Vagina (tissue), 2 donors: ENCODE data around the gene SLC39A1. TPM values are rescaled to one million over a fixed set of nuclear protein-coding genes. Genes with fewer than 3 reads are reported as not detected.

Experiments
- DNase-seq, 2 donors: peaks; one replicate each; pipeline ENCODE4 v3.0.0-alpha.2; 2017; ENCODE audit errors: extremely low spot score in 2 of 2
- H3K27ac ChIP-seq: fragments of 200-600 bp; sonication (generic); one replicate; pipeline ENCODE4 v1.5.1; 2019
- H3K27me3 ChIP-seq: fragments of 200-600 bp; sonication (generic); one replicate; pipeline ENCODE4 v1.5.1; 2019
- H3K36me3 ChIP-seq, 2 donors: fragments of 200-600 bp; sonication (generic); one replicate each; pipeline ENCODE4 v1.5.1; 2017 to 2019
- H3K4me1 ChIP-seq: fragments of 200-600 bp; sonication (generic); one replicate; pipeline ENCODE4 v1.5.1; 2019
- H3K4me3 ChIP-seq, 2 donors: fragments of 200-600 bp; sonication (generic); 1 replicate in 1 of 2; 2 replicates in 1 of 2; pipeline ENCODE4 v1.5.1; 2016 to 2019
- H3K9me3 ChIP-seq: fragments of 200-600 bp; sonication (generic); one replicate; pipeline ENCODE4 v1.5.1; 2019
- CTCF ChIP-seq, 3 experiments: fragments of 450-650 bp in 2 of 3; fragments of 200-600 bp in 1 of 3; sonication (generic) in 1 of 3; IDR thresholded peaks; one replicate each; pipeline ENCODE4 v1.5.1; 2017 to 2019; ENCODE audit warnings: antibody characterized with exemption in 3 of 3, mild to moderate bottlenecking in 2 of 3, moderate library complexity in 2 of 3
- POLR2A ChIP-seq, 2 donors: fragments of 450-650 bp; IDR thresholded peaks; one replicate each; pipeline ENCODE4 v1.6.1; 2017; ENCODE audit warnings: antibody characterized with exemption in 2 of 2, mild to moderate bottlenecking in 2 of 2, moderate library complexity in 2 of 2
- POLR2AphosphoS5 ChIP-seq, 2 donors: sonication (generic); formaldehyde crosslinking; IDR thresholded peaks; one replicate each; pipeline ENCODE4 v1.9.0; 2017; ENCODE audit warnings: antibody characterized with exemption in 2 of 2, mild to moderate bottlenecking in 2 of 2, low read depth in 1 of 2; ENCODE audit not compliant: insufficient read depth in 1 of 2
- intact Hi-C: fragments of 100-400 bp; cut with DNase I; formaldehyde crosslinking; loops from one replicate; pipeline ENCODE4 v1.15.1; 2023
- total RNA-seq: library from RNA; depleted of rRNA; stranded (reverse); fragments of >200 nt; gene quantifications from one replicate; pipeline ENCODE4 v1.2.3, GENCODE V29; 2016

SLC39A1 gene
- total RNA-seq, 1 donor from 2014 or later = 77.8 TPM

- Histone ChIP-seq H3K27me3 (no peaks in the 10 kb centered on the region), H3K4me3 (no peak overlapping the region), H3K27ac (no peak overlapping the region), H3K36me3 (peaks cover 0 to 65% of the 10 kb centered on the region in 2 donors), H3K4me1 (peaks cover 7% of the 10 kb centered on the region), H3K9me3 (no peaks in the 10 kb centered on the region)
- DNase-seq = no peak
- no peak for TF ChIP-seq POLR2AphosphoS5 (IDR thresholded peaks at IDR 0.05; ENCODE audit: insufficient read depth in 1 of 2, low read depth in 1 of 2)
- TF ChIP-seq CTCF (IDR thresholded peaks at IDR 0.05) = no peak
- TF ChIP-seq POLR2A (IDR thresholded peaks at IDR 0.05) = no peak
- intact Hi-C loops = no loop called here
These were observed 23.9 kb downstream of the SLC39A1 start for GRCh38 chr1:153939476-153939875.

- Histone ChIP-seq H3K36me3 (peaks cover 0 to 70% of the 10 kb centered on the region in 2 donors), H3K27me3 (no peaks in the 10 kb centered on the region), H3K27ac (no peak overlapping the region), H3K9me3 (no peaks in the 10 kb centered on the region), H3K4me3 (no peak overlapping the region), H3K4me1 (peaks cover 2% of the 10 kb centered on the region)
- intact Hi-C loops = no loop called here
- DNase-seq = no peak
- TF ChIP-seq POLR2AphosphoS5 (IDR thresholded peaks at IDR 0.05; ENCODE audit: insufficient read depth in 1 of 2, low read depth in 1 of 2) (no peak), CTCF (IDR thresholded peaks at IDR 0.05) (no peak), POLR2A (IDR thresholded peaks at IDR 0.05) (no peak)
These were observed 24.3 kb downstream of the SLC39A1 start for GRCh38 chr1:153938996-153939395.

GRCh38 chr1:153937331-153937730, 26.0 kb downstream of the SLC39A1 start:
- Histone ChIP-seq H3K4me3 (no peak overlapping the region), H3K36me3 (peaks cover 0 to 80% of the 10 kb centered on the region in 2 donors), H3K9me3 (no peaks in the 10 kb centered on the region), H3K4me1 (no peaks in the 10 kb centered on the region), H3K27ac (no peak overlapping the region), H3K27me3 (no peaks in the 10 kb centered on the region)
- TF ChIP-seq POLR2A (IDR thresholded peaks at IDR 0.05) (no peak), CTCF (IDR thresholded peaks at IDR 0.05) (no peak), POLR2AphosphoS5 (IDR thresholded peaks at IDR 0.05; ENCODE audit: insufficient read depth in 1 of 2, low read depth in 1 of 2) (no peak)
- intact Hi-C loops = no loop called here
- DNase-seq = no peak

- Histone ChIP-seq H3K9me3 (no peaks in the 10 kb centered on the region), H3K27ac (no peak overlapping the region), H3K4me1 (no peaks in the 10 kb centered on the region), H3K36me3 (peaks cover 0 to 74% of the 10 kb centered on the region in 2 donors), H3K4me3 (no peak overlapping the region), H3K27me3 (no peaks in the 10 kb centered on the region)
- DNase-seq = no peak
- TF ChIP-seq POLR2A (IDR thresholded peaks at IDR 0.05) (no peak), POLR2AphosphoS5 (IDR thresholded peaks at IDR 0.05; ENCODE audit: insufficient read depth in 1 of 2, low read depth in 1 of 2) (no peak), CTCF (IDR thresholded peaks at IDR 0.05) (no peak)
- intact Hi-C loops = no loop called here
These were observed 27.1 kb downstream of the SLC39A1 start for GRCh38 chr1:153936011-153936802.

GRCh38 chr1:153934746-153935145, 28.6 kb downstream of the SLC39A1 start:
- Histone ChIP-seq H3K36me3 (peaks cover 0 to 67% of the 10 kb centered on the region in 2 donors), H3K9me3 (no peaks in the 10 kb centered on the region), H3K27me3 (no peaks in the 10 kb centered on the region), H3K27ac (no peak overlapping the region), H3K4me3 (no peak overlapping the region), H3K4me1 (no peaks in the 10 kb centered on the region)
- intact Hi-C loops = no loop called here
- DNase-seq = no peak
- TF ChIP-seq POLR2A (IDR thresholded peaks at IDR 0.05) (no peak), POLR2AphosphoS5 (IDR thresholded peaks at IDR 0.05; ENCODE audit: insufficient read depth in 1 of 2, low read depth in 1 of 2) (no peak), CTCF (IDR thresholded peaks at IDR 0.05) (no peak)
